ENCODE results near the gene GBX1.

Gene GBX1

DNA sequence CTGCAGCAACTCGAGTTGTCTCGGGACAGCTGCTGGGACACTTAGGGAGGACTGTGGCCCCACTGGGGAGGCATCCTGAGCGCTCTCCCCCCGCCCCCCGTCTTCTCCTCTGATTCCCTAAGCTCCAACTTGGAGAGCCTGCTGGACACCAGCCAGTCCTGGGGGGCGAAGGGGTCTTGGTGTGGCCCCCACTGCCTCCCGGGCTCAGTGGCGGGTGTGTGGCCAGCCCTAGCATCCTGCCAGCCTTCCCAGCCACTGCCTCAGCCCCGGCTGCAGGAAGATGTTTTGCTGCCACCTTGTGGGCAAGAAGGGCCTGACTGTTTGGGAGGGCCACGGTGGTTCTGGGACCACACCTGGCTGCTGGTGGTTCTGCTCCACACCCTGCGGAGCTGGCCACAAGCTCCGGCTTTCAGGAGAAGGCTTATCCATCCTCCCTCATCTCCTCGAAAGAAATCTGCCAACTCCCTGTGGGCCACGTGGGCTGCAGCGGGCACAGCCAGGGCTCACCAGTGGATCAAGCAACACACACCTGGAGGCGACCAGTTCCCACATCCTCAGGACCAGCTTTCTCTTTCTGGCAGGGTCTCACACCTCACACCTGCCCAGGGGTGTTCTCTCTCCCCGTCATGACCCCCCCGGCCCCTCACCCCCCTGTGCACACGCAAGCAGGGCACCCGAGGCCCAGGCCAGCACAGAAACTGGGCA lies 56.4 kb downstream of the GBX1 start:
- no peak for DNase-seq

DNA sequence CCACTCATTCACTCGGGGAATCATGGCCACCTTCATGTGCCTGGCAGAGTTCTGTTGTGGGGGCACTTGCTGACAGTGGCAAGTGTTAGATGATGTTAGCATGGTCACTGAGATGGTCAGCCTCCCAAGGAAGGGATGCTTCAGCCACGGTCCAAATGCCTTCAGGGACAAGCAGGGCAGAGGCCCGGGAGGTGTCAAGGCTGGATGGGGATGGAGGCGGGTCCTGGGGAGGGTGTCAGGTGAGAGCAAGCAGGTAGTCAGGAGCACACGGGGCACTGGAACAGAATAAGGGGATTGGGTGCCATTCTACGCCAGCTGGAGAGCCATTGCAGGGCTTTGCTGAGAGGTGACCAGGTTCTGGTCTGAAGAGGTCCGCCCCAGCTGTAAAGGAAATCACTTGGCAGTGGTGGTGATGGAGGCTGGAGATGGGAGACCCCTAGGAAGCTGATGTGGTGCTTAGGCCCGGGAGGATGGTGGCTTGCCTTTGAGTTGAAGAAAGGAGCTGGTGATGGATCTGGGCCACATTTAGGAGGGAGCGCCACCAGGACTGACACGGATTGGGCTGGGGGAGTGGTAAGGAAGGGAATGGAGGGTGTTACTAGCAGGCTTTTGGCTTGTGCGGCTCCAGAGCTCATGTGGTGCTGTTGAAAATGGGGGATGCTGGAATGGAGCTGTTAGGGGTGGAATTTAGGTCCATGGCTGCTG lies 57.1 kb downstream of the GBX1 start:
- no peak for DNase-seq

GRCh38 chr7:151109094-151110048 lies 58.1 kb downstream of the GBX1 start:
- no peak for DNase-seq

- DNase-seq = no peak
Measured at GRCh38 chr7:151107882-151108281, 59.6 kb downstream of the GBX1 start.

DNA sequence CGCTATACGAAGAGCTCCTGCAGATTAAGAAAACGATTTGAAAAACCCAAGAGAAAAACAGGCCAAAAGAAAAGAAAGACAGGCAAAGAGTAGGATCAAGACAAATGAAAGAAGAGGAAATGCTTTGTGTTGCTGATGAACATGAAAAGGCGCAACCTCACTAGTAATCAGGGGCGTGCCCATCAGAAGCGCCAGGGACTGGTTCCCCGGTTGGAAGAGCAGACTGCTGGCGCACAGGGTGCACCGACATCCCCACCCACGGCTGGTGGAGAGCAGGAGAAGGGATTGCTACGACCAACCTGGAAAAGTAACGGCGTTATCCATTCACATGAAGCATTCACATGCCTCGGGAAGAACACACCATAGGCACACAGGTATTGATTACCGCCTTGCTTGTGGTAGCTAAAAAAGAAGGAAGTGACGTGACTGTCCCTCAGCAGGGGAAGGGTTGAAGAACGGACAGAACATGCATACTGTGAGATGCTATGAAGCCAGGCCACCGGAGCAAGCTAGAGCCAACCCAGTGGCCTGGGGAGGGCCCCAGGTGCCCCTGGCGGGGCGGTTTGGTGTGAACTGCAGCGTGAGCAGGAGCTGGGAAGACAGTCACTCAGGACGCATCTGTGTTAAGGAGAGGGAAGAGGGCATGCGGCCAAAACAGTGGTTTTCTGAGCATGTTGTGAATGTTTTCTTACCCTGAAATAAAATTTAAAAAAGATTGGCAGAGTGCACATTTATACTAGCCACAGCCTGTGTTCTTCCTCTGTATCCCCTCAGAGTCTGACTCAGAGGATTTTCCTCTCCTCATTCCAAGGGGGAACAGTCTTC lies 62.9 kb downstream of the GBX1 start:
- DNase-seq = no peak

DNA sequence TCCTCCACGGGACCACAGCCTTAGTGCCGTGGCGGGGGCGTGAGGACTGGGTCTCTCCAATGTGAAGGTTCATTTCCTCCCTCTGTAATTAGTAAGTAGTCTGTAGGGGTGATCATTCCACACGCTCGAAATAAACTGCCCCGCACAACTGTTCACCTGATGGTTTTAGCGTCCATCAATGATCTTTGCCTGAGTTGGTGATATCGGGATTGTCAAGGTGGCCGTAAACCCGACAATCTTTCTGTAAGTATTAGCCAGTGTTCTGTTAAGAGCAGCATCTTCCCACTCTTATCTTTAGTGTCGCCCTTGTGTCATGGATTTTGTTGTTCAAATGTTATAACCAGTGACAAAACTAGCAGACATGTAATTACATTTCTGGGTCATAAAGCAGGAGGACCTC lies 63.5 kb downstream of the GBX1 start:
- DNase-seq = no peak

- no peak for DNase-seq
Measured at GRCh38 chr7:151102991-151103390, 64.5 kb downstream of the GBX1 start.

DNA sequence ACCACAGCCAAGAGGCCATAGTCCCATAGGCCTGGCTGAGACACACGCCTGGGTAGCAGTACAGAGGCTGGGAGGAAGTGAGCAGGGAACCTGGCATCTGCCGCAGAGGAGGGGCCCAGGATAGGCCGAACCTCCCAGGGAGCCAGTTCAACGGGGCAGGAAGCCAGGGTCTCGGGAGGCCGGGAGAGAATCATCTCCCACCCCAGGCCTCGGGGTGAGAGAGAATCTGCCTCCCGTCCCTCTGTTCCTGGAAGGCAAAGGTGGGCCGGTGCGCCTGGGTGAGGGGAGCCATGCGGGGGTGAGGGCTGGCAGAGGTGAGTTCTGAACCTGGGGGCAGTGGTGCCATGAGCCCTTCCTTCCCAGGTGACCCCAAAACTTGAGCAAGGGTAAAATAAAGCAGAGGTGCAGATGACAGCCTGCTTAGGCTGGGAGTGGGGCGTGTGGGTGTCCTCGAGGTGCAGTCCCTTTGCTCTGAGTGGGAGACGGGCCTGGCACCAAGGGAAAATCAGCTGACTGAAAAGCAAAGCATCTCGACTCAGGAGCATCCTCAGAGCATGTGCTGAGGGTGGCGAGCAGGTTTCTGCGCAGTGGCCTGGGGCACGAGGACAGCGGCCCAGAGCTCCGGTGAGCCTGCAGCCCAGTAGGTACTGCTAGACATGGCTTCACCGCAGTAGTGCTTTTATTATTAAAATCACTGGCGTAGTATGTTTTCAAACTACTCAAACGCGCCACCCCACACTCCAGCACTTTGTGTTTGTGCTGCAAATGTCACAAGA lies 65.7 kb downstream of the GBX1 start:
- no peak for DNase-seq

- DNase-seq = no peak
Measured at GRCh38 chr7:151100921-151101320, 66.6 kb downstream of the GBX1 start.

DNA sequence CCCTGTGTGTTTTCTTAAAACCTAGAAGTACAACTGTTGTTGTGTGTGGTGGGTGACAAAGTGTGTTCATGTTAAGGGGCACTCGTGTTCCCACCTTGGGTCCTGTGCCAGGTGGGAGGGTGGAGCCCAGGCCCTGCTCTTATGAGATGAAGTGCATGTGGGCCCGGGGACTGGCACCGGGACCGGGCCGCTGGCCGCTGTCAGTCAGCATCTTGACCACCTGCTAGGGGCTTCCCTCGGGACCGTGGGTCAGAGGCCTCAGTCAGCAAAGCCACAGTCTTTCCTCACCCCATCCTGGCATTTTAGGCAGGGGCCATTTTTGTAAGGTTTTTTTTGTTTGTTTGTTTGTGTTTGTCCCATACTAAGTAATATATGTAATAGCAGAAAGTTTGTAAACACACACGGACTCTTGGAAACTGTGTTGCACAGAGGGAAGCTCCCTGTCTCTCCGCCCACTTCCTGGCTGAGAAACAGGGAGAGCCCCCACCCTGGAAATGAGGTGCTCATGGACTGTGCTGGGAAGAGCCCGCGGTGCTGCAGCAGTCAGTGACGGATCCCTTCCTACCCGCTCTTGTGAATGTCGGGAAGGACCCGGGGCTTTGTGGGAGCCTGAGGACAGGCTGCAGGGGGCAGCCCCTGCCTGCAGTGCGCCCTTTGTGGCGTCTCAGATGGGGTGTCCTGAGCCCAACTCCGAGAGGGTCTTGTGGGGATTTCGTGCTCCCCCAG lies 67.8 kb downstream of the GBX1 start:
- no peak for DNase-seq
